Common myeloid progenitor, CD34-positive (primary cell): ENCODE results near the gene RPL37A. TPM values are rescaled to one million over a fixed set of nuclear protein-coding genes. Genes with fewer than 3 reads are reported as not detected.
A peak's percentile ranks its signal among the peaks of the same experiment; 100 is the strongest.

Source experiments
- CTCF ChIA-PET: fragments of 350-600 bp; sonication (Branson Sonifier 250); formaldehyde crosslinking; loops from one replicate; lab custom pipeline; 2021; ENCODE audit warnings: antibody characterized with exemption; lab: Charles Lee
- POLR2A ChIA-PET: fragments of 350-600 bp; sonication (Branson Sonifier 250); formaldehyde crosslinking; loops from one replicate; lab custom pipeline; 2021; ENCODE audit warnings: antibody characterized with exemption; lab: Charles Lee
- DNase-seq, 3 donors: peaks; one replicate each; pipeline versions ENCODE4 v3.0.0 to v3.0.0-alpha.2; 2013
- H3K27ac ChIP-seq, 2 experiments: 1 replicate in 1 of 2; 2 replicates in 1 of 2; pipeline ENCODE4 v1.7.0; 2013; ENCODE audit warnings: inconsistent platforms in 2 of 2, low read length in 2 of 2, mild to moderate bottlenecking in 2 of 2, low read depth in 1 of 2, moderate library complexity in 1 of 2; ENCODE audit not compliant: severe bottlenecking in 2 of 2, insufficient read depth in 1 of 2, poor library complexity in 1 of 2
- H3K27me3 ChIP-seq, 5 experiments: replicated peaks in 2 of 5; 1 replicate in 3 of 5; 2 replicates in 2 of 5; pipeline versions ENCODE4 v1.6.1 to v1.7.0; 2013; ENCODE audit warnings: low read length in 4 of 5, mild to moderate bottlenecking in 2 of 5, moderate library complexity in 2 of 5, inconsistent platforms in 1 of 5; ENCODE audit not compliant: insufficient read depth in 5 of 5, control insufficient read depth in 4 of 5
- H3K36me3 ChIP-seq, 4 experiments: 1 replicate in 2 of 4; 2 replicates in 2 of 4; pipeline versions ENCODE4 v1.6.1 to v1.7.0; 2013; ENCODE audit warnings: low read length in 3 of 4, control low read depth in 1 of 4, mild to moderate bottlenecking in 1 of 4; ENCODE audit not compliant: control insufficient read depth in 4 of 4, insufficient read depth in 4 of 4
- H3K4me1 ChIP-seq, 4 experiments: 1 replicate in 3 of 4; 2 replicates in 1 of 4; pipeline versions ENCODE4 v1.6.1 to v1.7.1; 2013; ENCODE audit warnings: low read length in 3 of 4, mild to moderate bottlenecking in 3 of 4, control low read depth in 1 of 4, inconsistent platforms in 1 of 4, moderate library complexity in 1 of 4; ENCODE audit not compliant: control insufficient read depth in 4 of 4, insufficient read depth in 4 of 4; ENCODE audit errors: control extremely low read depth in 1 of 4
- H3K4me3 ChIP-seq, 7 experiments: 1 replicate in 4 of 7; 2 replicates in 3 of 7; pipeline versions ENCODE4 v1.5.1 to v1.7.0; 2013; ENCODE audit warnings: mild to moderate bottlenecking in 7 of 7, low read length in 6 of 7, moderate library complexity in 6 of 7, inconsistent platforms in 2 of 7, low read depth in 2 of 7, control low read depth in 1 of 7; ENCODE audit not compliant: insufficient read depth in 4 of 7, control insufficient read depth in 1 of 7; ENCODE audit errors: extremely low read depth in 1 of 7
- H3K9me3 ChIP-seq, 5 experiments: 1 replicate in 4 of 5; 2 replicates in 1 of 5; pipeline versions ENCODE4 v1.6.1 to v1.7.1; 2013; ENCODE audit warnings: low read length in 4 of 5, mild to moderate bottlenecking in 2 of 5, inconsistent platforms in 1 of 5, low read depth in 1 of 5, moderate library complexity in 1 of 5; ENCODE audit not compliant: control insufficient read depth in 4 of 5, insufficient read depth in 2 of 5; ENCODE audit errors: control extremely low read depth in 1 of 5
- WGBS: methylation state at CpG from one replicate; pipeline ENCODE4 v1.1.5; 2013; ENCODE audit not compliant: insufficient coverage; 5-methylcytosine and 5-hydroxymethylcytosine counted together
- polyA plus RNA-seq: library from polyadenylated mRNA; unstranded; fragments of 120-200 nt; gene quantifications from one replicate; pipeline ENCODE4 v1.2.1, GENCODE V29; 2013

The RPL37A gene
- polyA plus RNA-seq: 6,338 TPM

- ChIA-PET CTCF (interaction anchor here (0.7 to 3.2 kb wide), 6 partner anchors 12 to 357 kb away, joined by 3 to 16 read pairs (median 3); no protein-coding TSS in a partner anchor), POLR2A (interaction anchor here (0.6 to 0.8 kb wide), 3 partner anchors 18 to 21 kb away, joined by 3 read pairs; no protein-coding TSS in a partner anchor)
- H3K9me3 ChIP-seq: no peaks in the 10 kb centered on the region
- under 1% methylated on average over 45 of the region's 54 CpGs for WGBS
- no peaks in the 10 kb centered on the region for H3K27me3 ChIP-seq
- H3K4me3 ChIP-seq: peak within 1 kb of the TSS; percentile 81 to 99 (median 93)
- peaks cover 19 to 45% (median 33%) of the 10 kb centered on the region in 4 experiments for H3K36me3 ChIP-seq
- peaks cover 12 to 55% (median 43%) of the 10 kb centered on the region in 4 experiments for H3K4me1 ChIP-seq
- peak within 1 kb of the TSS; percentile 94 to 97 for H3K27ac ChIP-seq
- peak; percentile 94 to 97 (median 96) for DNase-seq
These were observed at the start of gene RPL37A for GRCh38 chr2:216498379-216499352. Gene RPL37A, plus strand, starts transcription at chr2:216498844. Its CDS starts 31 bp downstream, at chr2:216498875.

- POLR2A ChIA-PET: no interaction called here
- no peak overlapping the region for H3K4me3 ChIP-seq
- DNase-seq: no peak
- peaks cover 53 to 91% (median 75%) of the 10 kb centered on the region in 4 experiments for H3K36me3 ChIP-seq
- H3K27me3 ChIP-seq: no peaks in the 10 kb centered on the region
- H3K27ac ChIP-seq: no peak overlapping the region
- CTCF ChIA-PET: interaction anchor here (2.5 kb wide), 1 partner anchor 14 kb away, joined by 7 read pairs; no protein-coding TSS in a partner anchor
- H3K4me1 ChIP-seq: no peaks in the 10 kb centered on the region
- peaks cover 2 to 24% (median 11%) of the 10 kb centered on the region in 5 experiments for H3K9me3 ChIP-seq
These were observed 48.3 kb upstream of the RPL37A start for GRCh38 chr2:216450346-216450745.

DNA sequence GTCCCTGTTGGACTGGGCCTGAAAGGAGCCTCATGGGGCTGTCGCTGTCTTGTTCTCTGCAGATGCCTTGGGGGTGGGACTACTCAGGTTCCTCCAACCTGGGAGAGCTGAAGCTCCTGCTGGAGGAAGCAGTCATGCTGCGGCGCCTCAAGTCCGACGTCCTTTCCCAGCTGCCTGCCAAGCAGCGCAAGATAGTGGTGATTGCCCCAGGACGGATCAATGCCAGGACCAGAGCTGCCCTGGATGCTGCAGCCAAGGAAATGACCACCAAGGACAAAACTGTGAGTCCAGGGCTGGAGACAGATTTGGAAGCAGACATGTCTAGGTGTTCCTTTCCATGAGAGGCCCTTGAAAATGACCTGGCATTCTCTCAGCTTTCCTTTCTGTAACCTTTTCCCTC, 47.9 kb upstream of the RPL37A start:
- no peak overlapping the region for H3K27ac ChIP-seq
- peaks cover 2 to 24% (median 13%) of the 10 kb centered on the region in 5 experiments for H3K9me3 ChIP-seq
- 98% methylated on average over 7 of the region's 7 CpGs for WGBS
- H3K36me3 ChIP-seq: peaks cover 52 to 93% (median 77%) of the 10 kb centered on the region in 4 experiments
- ChIA-PET POLR2A (no interaction called here), CTCF (interaction anchor here (2.5 kb wide), 1 partner anchor 14 kb away, joined by 7 read pairs; no protein-coding TSS in a partner anchor)
- no peaks in the 10 kb centered on the region for H3K4me1 ChIP-seq
- no peak overlapping the region for H3K4me3 ChIP-seq
- H3K27me3 ChIP-seq: no peaks in the 10 kb centered on the region
- no peak for DNase-seq

DNA sequence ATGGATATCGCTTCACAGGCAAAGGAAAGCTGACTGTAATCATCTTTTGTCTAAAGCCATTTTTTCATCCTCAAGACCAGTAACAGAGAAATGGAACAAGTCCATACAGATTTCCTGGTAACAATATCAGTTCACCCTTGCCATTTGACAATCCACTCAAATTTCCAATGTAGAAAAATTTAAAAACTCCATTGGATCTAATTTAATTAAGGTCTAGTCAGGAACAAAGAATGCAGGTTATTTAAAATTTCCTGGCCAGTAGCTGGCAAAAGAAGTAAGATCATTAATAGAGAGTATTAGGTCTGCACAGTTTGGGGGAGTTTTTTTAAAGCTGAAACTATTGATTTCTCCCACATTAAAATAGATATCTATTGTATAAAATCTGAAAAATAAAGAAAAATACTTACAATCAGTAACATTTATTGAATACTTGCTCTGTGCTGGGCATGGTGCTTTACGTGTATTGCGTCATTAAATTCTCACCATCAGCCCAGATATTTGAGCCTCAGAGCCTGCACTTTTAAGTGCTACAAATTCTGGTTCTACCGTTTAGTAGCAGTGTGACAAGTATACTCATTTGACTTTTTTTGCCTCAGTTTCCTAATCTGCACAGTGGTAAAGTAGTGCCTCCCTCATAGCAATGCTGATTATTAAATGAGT, 44.6 kb upstream of the RPL37A start:
- ChIA-PET POLR2A (no interaction called here), CTCF (interaction anchor here (0.8 kb wide), 1 partner anchor 25 kb away, joined by 3 read pairs; no protein-coding TSS in a partner anchor)
- Histone ChIP-seq H3K9me3 (peaks cover 0 to 10% (median 7%) of the 10 kb centered on the region in 5 experiments), H3K27ac (no peak overlapping the region), H3K4me3 (no peak overlapping the region), H3K4me1 (no peaks in the 10 kb centered on the region), H3K27me3 (no peaks in the 10 kb centered on the region), H3K36me3 (peaks cover 24 to 61% (median 50%) of the 10 kb centered on the region in 4 experiments)
- DNase-seq: no peak
- WGBS: 97% methylated on average over 4 of the region's 4 CpGs

DNA sequence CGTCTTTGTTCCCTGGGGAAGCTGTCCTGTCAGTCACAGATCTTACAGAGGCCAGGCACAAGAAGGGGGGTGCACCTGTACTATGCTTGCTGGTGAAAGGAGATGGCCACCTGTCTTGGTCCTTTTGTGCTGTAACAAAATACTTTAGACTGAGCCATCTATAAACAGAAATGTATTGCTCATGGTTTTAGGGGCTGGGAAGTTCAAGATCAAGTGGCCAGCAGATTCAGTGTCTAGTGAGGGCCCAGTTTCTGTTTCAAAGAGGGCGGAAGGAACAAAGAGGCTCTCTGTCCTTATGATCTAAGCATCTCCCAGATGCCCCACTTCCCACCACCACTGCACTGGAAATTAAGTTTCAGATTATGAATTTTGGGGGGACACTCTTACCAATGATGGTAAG, 35.5 kb upstream of the RPL37A start:
- H3K27ac ChIP-seq: no peak overlapping the region
- H3K4me3 ChIP-seq: no peak overlapping the region
- POLR2A ChIA-PET: no interaction called here
- peaks cover 5 to 33% (median 25%) of the 10 kb centered on the region in 4 experiments for H3K36me3 ChIP-seq
- no peak for DNase-seq
- no peaks in the 10 kb centered on the region for H3K9me3 ChIP-seq
- WGBS: 100% methylated on average over 1 of the region's 2 CpGs
- H3K27me3 ChIP-seq: no peaks in the 10 kb centered on the region
- no peaks in the 10 kb centered on the region for H3K4me1 ChIP-seq
- CTCF ChIA-PET: no interaction called here

GRCh38 chr2:216464104-216464720, 34.4 kb upstream of the RPL37A start:
- no peak for DNase-seq
- CTCF ChIA-PET: interaction anchor here (1.5 kb wide), 1 partner anchor 13 kb away, joined by 7 read pairs; no protein-coding TSS in a partner anchor
- POLR2A ChIA-PET: interaction anchor here (1.0 kb wide), 1 partner anchor 11 kb away, joined by 3 read pairs; no protein-coding TSS in a partner anchor
- Histone ChIP-seq H3K4me3 (no peak overlapping the region), H3K36me3 (peaks cover 8 to 36% (median 27%) of the 10 kb centered on the region in 4 experiments), H3K27ac (no peak overlapping the region), H3K9me3 (no peaks in the 10 kb centered on the region), H3K4me1 (no peaks in the 10 kb centered on the region), H3K27me3 (no peaks in the 10 kb centered on the region)
- 97% methylated on average over 5 of the region's 6 CpGs for WGBS
